WTC11 (cell line): ENCODE data around the gene ESYT2. TPM values are rescaled to one million over a fixed set of nuclear protein-coding genes. Genes with fewer than 3 reads are reported as not detected.

ENCODE experiments used
- ATAC-seq: fragments of 200-7000 bp; cut with Tn5 transposase; 2 replicates; pipeline ENCODE4 v1.10.0; 2021; ENCODE audit warnings: mild to moderate bottlenecking, moderate library complexity
- CTCF ChIA-PET: fragments of 300-600 bp; sonication (Branson Sonifier 250); formaldehyde crosslinking; loops from one replicate; lab custom pipeline; 2021; ENCODE audit warnings: antibody characterized with exemption; lab: Charles Lee
- POLR2A ChIA-PET: fragments of 350-600 bp; sonication (Branson Sonifier 250); formaldehyde crosslinking; loops from one replicate; lab custom pipeline; 2021; ENCODE audit warnings: antibody characterized with exemption; lab: Charles Lee
- DNase-seq: peaks from one replicate; pipeline ENCODE4 v3.0.0; 2021; ENCODE audit warnings: low spot score
- H3K27ac Mint-ChIP-seq: 2 replicates; pipeline ENCODE4 v1.8.0; 2021; ENCODE audit warnings: mixed read lengths
- H3K27me3 Mint-ChIP-seq: 2 replicates; pipeline ENCODE4 v1.8.0; 2021; ENCODE audit warnings: low read depth, mild to moderate bottlenecking, moderate library complexity, mixed read lengths
- H3K36me3 Mint-ChIP-seq: 2 replicates; pipeline ENCODE4 v1.8.0; 2021; ENCODE audit warnings: mixed read lengths
- H3K4me1 Mint-ChIP-seq: 2 replicates; pipeline ENCODE4 v1.8.0; 2022; ENCODE audit warnings: mixed read lengths
- H3K4me3 Mint-ChIP-seq: 2 replicates; pipeline ENCODE4 v1.8.0; 2021; ENCODE audit warnings: mild to moderate bottlenecking, moderate library complexity, mixed read lengths
- H3K9me3 Mint-ChIP-seq: 2 replicates; pipeline ENCODE4 v1.8.0; 2021; ENCODE audit warnings: mixed read lengths
- ATF1 ChIP-seq: sonication (generic); formaldehyde crosslinking; IDR thresholded peaks from 2 replicates; pipeline ENCODE4 v1.8.1; 2023; ENCODE audit warnings: mild to moderate bottlenecking, moderate library complexity, missing genetic modification reagents
- E2F5 ChIP-seq: sonication (generic); formaldehyde crosslinking; IDR thresholded peaks from 2 replicates; pipeline ENCODE4 v1.8.1; 2022; ENCODE audit warnings: mild to moderate bottlenecking, moderate library complexity, missing genetic modification reagents
- EMX1 ChIP-seq: fragments of 250-450 bp; sonication (Bioruptor Pico); IDR thresholded peaks from 2 replicates; pipeline ENCODE4 v1.8.0; 2021; ENCODE audit warnings: mild to moderate bottlenecking
- HMGA2 ChIP-seq: fragments of 250-450 bp; sonication (Bioruptor Pico); IDR thresholded peaks from 2 replicates; pipeline ENCODE4 v1.4.0; 2021; ENCODE audit warnings: mild to moderate bottlenecking, moderate library complexity
- JUN ChIP-seq: sonication (generic); formaldehyde crosslinking; IDR thresholded peaks from 2 replicates; pipeline ENCODE4 v1.8.0; 2023; ENCODE audit warnings: mild to moderate bottlenecking, missing genetic modification reagents
- NR3C1 ChIP-seq: sonication (generic); formaldehyde crosslinking; conservative IDR thresholded peaks from 2 replicates; pipeline ENCODE4 v1.8.1; 2023; ENCODE audit warnings: low read depth, mild to moderate bottlenecking, missing genetic modification reagents
- PRDM15 ChIP-seq: sonication (generic); formaldehyde crosslinking; IDR thresholded peaks from 2 replicates; pipeline ENCODE4 v1.8.0; 2022; ENCODE audit warnings: missing genetic modification reagents
- SP1 ChIP-seq: sonication (generic); formaldehyde crosslinking; conservative IDR thresholded peaks from 2 replicates; pipeline ENCODE4 v1.8.1; 2022; ENCODE audit warnings: missing genetic modification reagents
- ZNF121 ChIP-seq: sonication (generic); formaldehyde crosslinking; IDR thresholded peaks from 2 replicates; pipeline ENCODE4 v1.8.0; 2023; ENCODE audit warnings: missing genetic modification reagents
- ZNF416 ChIP-seq: fragments of 250-450 bp; sonication (Bioruptor Pico); IDR thresholded peaks from 2 replicates; pipeline ENCODE4 v1.9.0; 2021; ENCODE audit warnings: mild to moderate bottlenecking, inconsistent platforms
- ZNF423 ChIP-seq: fragments of 250-450 bp; sonication (Bioruptor Pico); IDR thresholded peaks from 2 replicates; pipeline ENCODE4 v2.1.2; 2022; ENCODE audit warnings: mild to moderate bottlenecking, moderate library complexity
- total RNA-seq: library from RNA; stranded (reverse); gene quantifications from 3 replicates; pipeline ENCODE4 v1.2.3, GENCODE V29; 2021
- TF ChIP-seq, protein P1 (sequence below): sonication (generic); formaldehyde crosslinking; IDR thresholded peaks from 2 replicates; pipeline ENCODE4 v1.8.0; 2022; ENCODE audit warnings: mild to moderate bottlenecking, missing genetic modification reagents
- TF ChIP-seq, protein P2 (sequence below): fragments of 200-600 bp; IDR thresholded peaks from 2 replicates; pipeline ENCODE4 v1.8.0; 2022; ENCODE audit warnings: antibody characterized with exemption
- TF ChIP-seq, protein P3 (sequence below): sonication (generic); formaldehyde crosslinking; IDR thresholded peaks from 2 replicates; pipeline ENCODE4 v1.8.1; 2023; ENCODE audit warnings: mild to moderate bottlenecking, missing genetic modification reagents, moderate library complexity
- TF ChIP-seq, protein P4 (sequence below): fragments of 250-450 bp; sonication (Bioruptor Pico); IDR thresholded peaks from 2 replicates; pipeline ENCODE4 v1.9.0; 2021; ENCODE audit warnings: mild to moderate bottlenecking
- TF ChIP-seq, protein P5 (sequence below): sonication (generic); formaldehyde crosslinking; IDR thresholded peaks from 2 replicates; pipeline ENCODE4 v1.8.1; 2022; ENCODE audit warnings: missing genetic modification reagents, borderline replicate concordance
- TF ChIP-seq, protein P6 (sequence below): sonication (generic); formaldehyde crosslinking; IDR thresholded peaks from 2 replicates; pipeline ENCODE4 v1.8.1; 2022; ENCODE audit warnings: mild to moderate bottlenecking, missing genetic modification reagents, moderate library complexity, borderline replicate concordance

ESYT2 gene
- total RNA-seq, 1 experiment from 2014 or later = 45.1 TPM

- TF ChIP-seq, protein P1, sequence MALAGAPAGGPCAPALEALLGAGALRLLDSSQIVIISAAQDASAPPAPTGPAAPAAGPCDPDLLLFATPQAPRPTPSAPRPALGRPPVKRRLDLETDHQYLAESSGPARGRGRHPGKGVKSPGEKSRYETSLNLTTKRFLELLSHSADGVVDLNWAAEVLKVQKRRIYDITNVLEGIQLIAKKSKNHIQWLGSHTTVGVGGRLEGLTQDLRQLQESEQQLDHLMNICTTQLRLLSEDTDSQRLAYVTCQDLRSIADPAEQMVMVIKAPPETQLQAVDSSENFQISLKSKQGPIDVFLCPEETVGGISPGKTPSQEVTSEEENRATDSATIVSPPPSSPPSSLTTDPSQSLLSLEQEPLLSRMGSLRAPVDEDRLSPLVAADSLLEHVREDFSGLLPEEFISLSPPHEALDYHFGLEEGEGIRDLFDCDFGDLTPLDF (CRISPR knock-in tag) = no peak
- TF ChIP-seq, protein P2, sequence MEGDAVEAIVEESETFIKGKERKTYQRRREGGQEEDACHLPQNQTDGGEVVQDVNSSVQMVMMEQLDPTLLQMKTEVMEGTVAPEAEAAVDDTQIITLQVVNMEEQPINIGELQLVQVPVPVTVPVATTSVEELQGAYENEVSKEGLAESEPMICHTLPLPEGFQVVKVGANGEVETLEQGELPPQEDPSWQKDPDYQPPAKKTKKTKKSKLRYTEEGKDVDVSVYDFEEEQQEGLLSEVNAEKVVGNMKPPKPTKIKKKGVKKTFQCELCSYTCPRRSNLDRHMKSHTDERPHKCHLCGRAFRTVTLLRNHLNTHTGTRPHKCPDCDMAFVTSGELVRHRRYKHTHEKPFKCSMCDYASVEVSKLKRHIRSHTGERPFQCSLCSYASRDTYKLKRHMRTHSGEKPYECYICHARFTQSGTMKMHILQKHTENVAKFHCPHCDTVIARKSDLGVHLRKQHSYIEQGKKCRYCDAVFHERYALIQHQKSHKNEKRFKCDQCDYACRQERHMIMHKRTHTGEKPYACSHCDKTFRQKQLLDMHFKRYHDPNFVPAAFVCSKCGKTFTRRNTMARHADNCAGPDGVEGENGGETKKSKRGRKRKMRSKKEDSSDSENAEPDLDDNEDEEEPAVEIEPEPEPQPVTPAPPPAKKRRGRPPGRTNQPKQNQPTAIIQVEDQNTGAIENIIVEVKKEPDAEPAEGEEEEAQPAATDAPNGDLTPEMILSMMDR = no peak
- TF ChIP-seq, protein P3, sequence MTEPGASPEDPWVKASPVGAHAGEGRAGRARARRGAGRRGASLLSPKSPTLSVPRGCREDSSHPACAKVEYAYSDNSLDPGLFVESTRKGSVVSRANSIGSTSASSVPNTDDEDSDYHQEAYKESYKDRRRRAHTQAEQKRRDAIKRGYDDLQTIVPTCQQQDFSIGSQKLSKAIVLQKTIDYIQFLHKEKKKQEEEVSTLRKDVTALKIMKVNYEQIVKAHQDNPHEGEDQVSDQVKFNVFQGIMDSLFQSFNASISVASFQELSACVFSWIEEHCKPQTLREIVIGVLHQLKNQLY (CRISPR knock-in tag) = no peak
Measured at GRCh38 chr7:158861004-158861787, 31.9 kb upstream of the ESYT2 start (continued).

DNA sequence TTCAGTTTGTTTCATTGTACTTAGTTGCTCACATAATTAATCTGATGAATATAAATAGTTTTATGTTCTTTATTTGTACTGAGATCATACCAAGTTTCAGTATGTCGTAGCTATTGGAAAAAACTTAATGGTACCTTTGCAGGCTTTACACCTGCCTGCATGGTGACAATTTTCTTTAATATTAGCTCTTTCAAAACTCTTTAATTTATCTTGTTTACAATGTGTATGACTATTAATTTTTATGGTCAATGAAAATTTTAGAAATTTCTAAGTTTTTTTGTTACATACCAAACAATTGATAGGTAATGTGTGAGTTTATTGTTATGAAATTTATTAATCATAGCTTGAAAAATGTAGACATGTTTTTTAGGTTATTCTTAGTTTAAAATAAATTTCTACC, 31.1 kb upstream of the ESYT2 start:
- H3K4me1 Mint-ChIP-seq = peaks cover 63% of the 10 kb centered on the region
- DNase-seq (no peak), ATAC-seq (no peak)
- TF ChIP-seq, protein P4, sequence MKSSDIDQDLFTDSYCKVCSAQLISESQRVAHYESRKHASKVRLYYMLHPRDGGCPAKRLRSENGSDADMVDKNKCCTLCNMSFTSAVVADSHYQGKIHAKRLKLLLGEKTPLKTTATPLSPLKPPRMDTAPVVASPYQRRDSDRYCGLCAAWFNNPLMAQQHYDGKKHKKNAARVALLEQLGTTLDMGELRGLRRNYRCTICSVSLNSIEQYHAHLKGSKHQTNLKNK (CRISPR knock-in tag) = no peak
- TF ChIP-seq HMGA2 (CRISPR knock-in tag) (no peak), ZNF121 (CRISPR knock-in tag) (no peak), JUN (CRISPR knock-in tag) (no peak), NR3C1 (no peak)
- TF ChIP-seq, protein P5, sequence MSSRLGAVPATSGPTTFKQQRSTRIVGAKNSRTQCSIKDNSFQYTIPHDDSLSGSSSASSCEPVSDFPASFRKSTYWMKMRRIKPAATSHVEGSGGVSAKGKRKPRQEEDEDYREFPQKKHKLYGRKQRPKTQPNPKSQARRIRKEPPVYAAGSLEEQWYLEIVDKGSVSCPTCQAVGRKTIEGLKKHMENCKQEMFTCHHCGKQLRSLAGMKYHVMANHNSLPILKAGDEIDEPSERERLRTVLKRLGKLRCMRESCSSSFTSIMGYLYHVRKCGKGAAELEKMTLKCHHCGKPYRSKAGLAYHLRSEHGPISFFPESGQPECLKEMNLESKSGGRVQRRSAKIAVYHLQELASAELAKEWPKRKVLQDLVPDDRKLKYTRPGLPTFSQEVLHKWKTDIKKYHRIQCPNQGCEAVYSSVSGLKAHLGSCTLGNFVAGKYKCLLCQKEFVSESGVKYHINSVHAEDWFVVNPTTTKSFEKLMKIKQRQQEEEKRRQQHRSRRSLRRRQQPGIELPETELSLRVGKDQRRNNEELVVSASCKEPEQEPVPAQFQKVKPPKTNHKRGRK (CRISPR knock-in tag) = no peak
- no peaks in the 10 kb centered on the region; the same call in 1 of the 2 replicates for H3K27me3 Mint-ChIP-seq
- H3K36me3 Mint-ChIP-seq = peaks cover 14% of the 10 kb centered on the region
- peak overlapping the region; percentile 46 for H3K4me3 Mint-ChIP-seq
- CTCF ChIA-PET = interaction anchor here (1.1 to 1.9 kb wide), 3 partner anchors 10 to 117 kb away, joined by 3 to 9 read pairs (median 5); no protein-coding TSS in a partner anchor
- H3K9me3 Mint-ChIP-seq = peaks cover 9% of the 10 kb centered on the region
- POLR2A ChIA-PET = no interaction called here
- H3K27ac Mint-ChIP-seq = peak overlapping the region; percentile 93

DNA sequence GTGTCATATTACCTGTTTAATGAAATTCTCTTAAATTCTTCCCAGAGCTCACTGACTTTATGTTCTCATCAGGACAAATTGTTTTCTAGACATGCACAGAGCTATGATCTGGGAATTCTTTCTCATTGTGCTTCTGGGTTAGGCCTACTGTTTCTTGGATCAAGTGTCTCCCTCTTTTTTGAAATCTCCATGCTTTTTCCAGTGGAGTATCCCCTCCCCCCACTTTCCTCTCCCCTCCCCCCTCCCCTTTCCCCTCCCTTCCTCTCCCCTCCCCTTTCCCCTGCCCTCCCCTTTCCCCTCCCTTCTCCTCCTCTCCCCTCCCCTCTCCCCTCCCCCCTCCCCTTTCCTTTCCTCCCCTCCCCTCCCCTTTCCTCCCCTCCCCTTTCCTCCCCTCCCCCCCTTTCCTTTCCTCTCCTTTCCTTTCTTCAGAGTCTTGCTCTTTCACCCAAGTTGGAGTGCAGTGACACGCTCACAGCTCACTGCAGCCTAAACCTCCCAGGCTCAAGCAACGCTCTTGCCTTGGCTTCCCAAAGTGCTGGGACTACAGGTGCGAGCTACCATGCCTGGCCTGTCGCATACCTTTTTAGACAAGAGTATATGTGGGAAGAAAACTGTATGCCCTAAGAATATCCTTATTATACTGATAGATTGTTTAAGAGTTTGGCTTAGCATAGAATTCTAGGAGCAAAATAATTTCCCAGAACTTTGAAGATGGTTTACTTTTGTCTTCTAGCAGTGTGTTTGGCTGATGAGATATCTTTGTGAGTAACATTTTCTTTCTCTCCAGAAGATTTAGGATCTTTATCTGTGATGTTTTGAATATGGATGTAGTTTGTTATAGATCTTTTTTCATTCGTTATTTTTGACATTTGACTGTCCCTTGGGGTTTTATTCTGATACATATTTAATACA, 29.5 kb upstream of the ESYT2 start:
- Mint-ChIP-seq H3K27ac (peak overlapping the region; percentile 99), H3K4me3 (peak overlapping the region; percentile 68), H3K9me3 (peaks cover 9% of the 10 kb centered on the region), H3K36me3 (peaks cover 14% of the 10 kb centered on the region), H3K4me1 (peaks cover 55% of the 10 kb centered on the region), H3K27me3 (no peaks in the 10 kb centered on the region)
- ChIA-PET POLR2A (no interaction called here), CTCF (interaction anchor here (0.9 to 2.0 kb wide), 3 partner anchors 8 to 211 kb away, joined by 3 to 12 read pairs (median 5); no protein-coding TSS in a partner anchor)
- peak; percentile 33 for DNase-seq
- ATAC-seq = no peak
- TF ChIP-seq ZNF416 (CRISPR knock-in tag) = no peak
- TF ChIP-seq, protein P3 (CRISPR knock-in tag) = no peak
- TF ChIP-seq ATF1 (CRISPR knock-in tag) = no peak
- TF ChIP-seq EMX1 (CRISPR knock-in tag) = no peak
- TF ChIP-seq SP1 (CRISPR knock-in tag) = no peak
- no peak for TF ChIP-seq E2F5 (CRISPR knock-in tag)
- TF ChIP-seq ZNF423 = no peak
- no peak for TF ChIP-seq PRDM15 (CRISPR knock-in tag)
- TF ChIP-seq, protein P6, sequence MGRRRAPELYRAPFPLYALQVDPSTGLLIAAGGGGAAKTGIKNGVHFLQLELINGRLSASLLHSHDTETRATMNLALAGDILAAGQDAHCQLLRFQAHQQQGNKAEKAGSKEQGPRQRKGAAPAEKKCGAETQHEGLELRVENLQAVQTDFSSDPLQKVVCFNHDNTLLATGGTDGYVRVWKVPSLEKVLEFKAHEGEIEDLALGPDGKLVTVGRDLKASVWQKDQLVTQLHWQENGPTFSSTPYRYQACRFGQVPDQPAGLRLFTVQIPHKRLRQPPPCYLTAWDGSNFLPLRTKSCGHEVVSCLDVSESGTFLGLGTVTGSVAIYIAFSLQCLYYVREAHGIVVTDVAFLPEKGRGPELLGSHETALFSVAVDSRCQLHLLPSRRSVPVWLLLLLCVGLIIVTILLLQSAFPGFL (CRISPR knock-in tag) = no peak
